Calu3 (cell line): ENCODE data around the gene HLA-E. TPM values are rescaled to one million over a fixed set of nuclear protein-coding genes. Genes with fewer than 3 reads are reported as not detected.

Experiments used
- Bru-seq: library from RNA; stranded (reverse); fragments of 400-500 nt; gene quantifications from one replicate; lab custom pipeline; 2021; lab: Mats Ljungman, UMichigan
- BruChase-seq, 2 experiments: library from RNA; stranded (reverse); fragments of 400-500 nt; gene quantifications; one replicate each; lab custom pipeline; 2021; lab: Mats Ljungman, UMichigan
- BruUV-seq: library from RNA; stranded (reverse); fragments of 400-500 nt; replicated peaks from 2 replicates; lab custom pipeline; 2021; lab: Mats Ljungman, UMichigan
- CTCF ChIA-PET: fragments of 300-600 bp; sonication (Branson Sonifier 250); formaldehyde crosslinking; loops from one replicate; lab custom pipeline; 2022; ENCODE audit warnings: antibody characterized with exemption; lab: Charles Lee
- DNase-seq: peaks from one replicate; pipeline ENCODE4 v3.0.0; 2022
- H3K27ac Mint-ChIP-seq: one replicate; pipeline ENCODE4 v1.8.0; 2022; ENCODE audit warnings: mixed read lengths; ENCODE audit not compliant: unreplicated experiment
- H3K27me3 Mint-ChIP-seq: one replicate; pipeline ENCODE4 v1.8.0; 2022; ENCODE audit warnings: mixed read lengths; ENCODE audit not compliant: unreplicated experiment
- H3K36me3 Mint-ChIP-seq: one replicate; pipeline ENCODE4 v1.8.0; 2022; ENCODE audit warnings: mild to moderate bottlenecking, moderate library complexity, mixed read lengths; ENCODE audit not compliant: insufficient read depth, unreplicated experiment
- H3K4me1 Mint-ChIP-seq: one replicate; pipeline ENCODE4 v1.8.0; 2022; ENCODE audit warnings: mild to moderate bottlenecking, low read depth, mixed read lengths; ENCODE audit not compliant: unreplicated experiment
- H3K4me3 Mint-ChIP-seq: one replicate; pipeline ENCODE4 v1.8.0; 2022; ENCODE audit warnings: mild to moderate bottlenecking, low read depth, moderate library complexity, mixed read lengths; ENCODE audit not compliant: unreplicated experiment
- H3K9me3 Mint-ChIP-seq: one replicate; pipeline ENCODE4 v1.8.0; 2022; ENCODE audit warnings: low read depth, mixed read lengths; ENCODE audit not compliant: unreplicated experiment
- intact Hi-C: fragments of 100-400 bp; cut with micrococcal nuclease; formaldehyde crosslinking; loops from one replicate; pipeline ENCODE4 v1.10.0; 2022; ENCODE audit not compliant: unreplicated experiment
- long read RNA-seq: library from polyadenylated mRNA; stranded (forward); transcript quantifications from one replicate; pipeline ENCODE4 v2.0.0, GENCODE V29; 2022
- total RNA-seq: library from RNA; stranded (reverse); gene quantifications from 2 replicates; pipeline ENCODE4 v1.2.3, GENCODE V29; 2022
- TF ChIP-seq, protein P1 (sequence below): fragments of 200-600 bp; IDR thresholded peaks from one replicate; pipeline ENCODE4 v1.8.0; 2022; ENCODE audit warnings: antibody characterized with exemption; ENCODE audit not compliant: unreplicated experiment

Gene HLA-E
- total RNA-seq (161 and 230 TPM in 2 replicates), Bru-seq, nascent RNA (percentile 96 among the genes with signal in this experiment), BruChase-seq, experiment 1, labeled RNA remaining after a 6-hour chase (percentile 99 among the genes with signal in this experiment), BruChase-seq, experiment 2, labeled RNA remaining after a 2-hour chase (percentile 96 among the genes with signal in this experiment)
- long read RNA-seq, transcript HLA-E-201 (8 exons, 2,601 nt), result major isoform, 402 of 489 reads
- long read RNA-seq, partial matches to known transcripts, result 27 of 489 reads
- long read RNA-seq, other reads (novel, unspliced or antisense), result 60 of 489 reads

DNA sequence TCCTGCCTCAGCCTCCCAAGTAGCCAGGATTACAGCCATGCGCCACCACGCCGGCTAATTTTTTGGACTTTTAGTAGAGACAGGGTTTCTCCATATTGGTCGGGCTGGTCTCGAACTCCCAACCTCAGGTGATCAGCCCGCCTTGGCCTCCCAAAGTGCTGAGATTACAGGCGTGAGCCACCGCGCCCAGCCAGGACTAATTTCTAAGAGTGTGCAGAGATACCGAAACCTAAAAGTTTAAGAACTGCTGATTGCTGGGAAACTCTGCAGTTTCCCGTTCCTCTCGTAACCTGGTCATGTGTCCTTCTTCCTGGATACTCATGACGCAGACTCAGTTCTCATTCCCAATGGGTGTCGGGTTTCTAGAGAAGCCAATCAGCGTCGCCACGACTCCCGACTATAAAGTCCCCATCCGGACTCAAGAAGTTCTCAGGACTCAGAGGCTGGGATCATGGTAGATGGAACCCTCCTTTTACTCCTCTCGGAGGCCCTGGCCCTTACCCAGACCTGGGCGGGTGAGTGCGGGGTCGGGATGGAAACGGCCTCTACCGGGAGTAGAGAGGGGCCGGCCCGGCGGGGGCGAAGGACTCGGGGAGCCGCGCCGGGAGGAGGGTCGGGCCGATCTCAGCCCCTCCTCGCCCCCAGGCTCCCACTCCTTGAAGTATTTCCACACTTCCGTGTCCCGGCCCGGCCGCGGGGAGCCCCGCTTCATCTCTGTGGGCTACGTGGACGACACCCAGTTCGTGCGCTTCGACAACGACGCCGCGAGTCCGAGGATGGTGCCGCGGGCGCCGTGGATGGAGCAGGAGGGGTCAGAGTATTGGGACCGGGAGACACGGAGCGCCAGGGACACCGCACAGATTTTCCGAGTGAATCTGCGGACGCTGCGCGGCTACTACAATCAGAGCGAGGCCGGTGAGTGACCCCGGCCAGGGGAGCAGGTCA lies at the start of gene HLA-E:
HLA-E (plus strand) TSS at position 429 of the 945 bp plus-strand sequence; CDS start at position 452, 23 bp downstream.
- Mint-ChIP-seq H3K4me1 (peaks cover 8% of the 10 kb centered on the region), H3K36me3 (peaks cover 46% of the 10 kb centered on the region), H3K27me3 (peaks cover 13% of the 10 kb centered on the region), H3K9me3 (no peaks in the 10 kb centered on the region), H3K4me3 (peak within 1 kb of the TSS; percentile 84), H3K27ac (peak within 1 kb of the TSS; percentile 97)
- TF ChIP-seq, protein P1, sequence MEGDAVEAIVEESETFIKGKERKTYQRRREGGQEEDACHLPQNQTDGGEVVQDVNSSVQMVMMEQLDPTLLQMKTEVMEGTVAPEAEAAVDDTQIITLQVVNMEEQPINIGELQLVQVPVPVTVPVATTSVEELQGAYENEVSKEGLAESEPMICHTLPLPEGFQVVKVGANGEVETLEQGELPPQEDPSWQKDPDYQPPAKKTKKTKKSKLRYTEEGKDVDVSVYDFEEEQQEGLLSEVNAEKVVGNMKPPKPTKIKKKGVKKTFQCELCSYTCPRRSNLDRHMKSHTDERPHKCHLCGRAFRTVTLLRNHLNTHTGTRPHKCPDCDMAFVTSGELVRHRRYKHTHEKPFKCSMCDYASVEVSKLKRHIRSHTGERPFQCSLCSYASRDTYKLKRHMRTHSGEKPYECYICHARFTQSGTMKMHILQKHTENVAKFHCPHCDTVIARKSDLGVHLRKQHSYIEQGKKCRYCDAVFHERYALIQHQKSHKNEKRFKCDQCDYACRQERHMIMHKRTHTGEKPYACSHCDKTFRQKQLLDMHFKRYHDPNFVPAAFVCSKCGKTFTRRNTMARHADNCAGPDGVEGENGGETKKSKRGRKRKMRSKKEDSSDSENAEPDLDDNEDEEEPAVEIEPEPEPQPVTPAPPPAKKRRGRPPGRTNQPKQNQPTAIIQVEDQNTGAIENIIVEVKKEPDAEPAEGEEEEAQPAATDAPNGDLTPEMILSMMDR, result no peak
- CTCF ChIA-PET, result interaction anchor here (0.6 to 0.9 kb wide), 2 partner anchors 43 to 138 kb away, joined by 4 to 5 read pairs; no protein-coding TSS in a partner anchor
- BruUV-seq, result TSS peak; percentile 44
- peak; percentile 93 for DNase-seq
- intact Hi-C loops, result loop anchor here (10.0 kb wide), 2 partner anchors 235 to 595 kb away; partner anchors contain the start of gene TUBB

GRCh38 chr6:30441171-30441570 lies 48.1 kb upstream of the HLA-E start:
- CTCF ChIA-PET, result no interaction called here
- Mint-ChIP-seq H3K27me3 (peaks cover 100% of the 10 kb centered on the region), H3K4me3 (no peak overlapping the region), H3K9me3 (no peaks in the 10 kb centered on the region), H3K36me3 (no peaks in the 10 kb centered on the region), H3K27ac (no peak overlapping the region), H3K4me1 (no peaks in the 10 kb centered on the region)
- intact Hi-C loops, result no loop called here
- TF ChIP-seq, protein P1, result no peak
- no TSS peak for BruUV-seq
- DNase-seq, result no peak

DNA sequence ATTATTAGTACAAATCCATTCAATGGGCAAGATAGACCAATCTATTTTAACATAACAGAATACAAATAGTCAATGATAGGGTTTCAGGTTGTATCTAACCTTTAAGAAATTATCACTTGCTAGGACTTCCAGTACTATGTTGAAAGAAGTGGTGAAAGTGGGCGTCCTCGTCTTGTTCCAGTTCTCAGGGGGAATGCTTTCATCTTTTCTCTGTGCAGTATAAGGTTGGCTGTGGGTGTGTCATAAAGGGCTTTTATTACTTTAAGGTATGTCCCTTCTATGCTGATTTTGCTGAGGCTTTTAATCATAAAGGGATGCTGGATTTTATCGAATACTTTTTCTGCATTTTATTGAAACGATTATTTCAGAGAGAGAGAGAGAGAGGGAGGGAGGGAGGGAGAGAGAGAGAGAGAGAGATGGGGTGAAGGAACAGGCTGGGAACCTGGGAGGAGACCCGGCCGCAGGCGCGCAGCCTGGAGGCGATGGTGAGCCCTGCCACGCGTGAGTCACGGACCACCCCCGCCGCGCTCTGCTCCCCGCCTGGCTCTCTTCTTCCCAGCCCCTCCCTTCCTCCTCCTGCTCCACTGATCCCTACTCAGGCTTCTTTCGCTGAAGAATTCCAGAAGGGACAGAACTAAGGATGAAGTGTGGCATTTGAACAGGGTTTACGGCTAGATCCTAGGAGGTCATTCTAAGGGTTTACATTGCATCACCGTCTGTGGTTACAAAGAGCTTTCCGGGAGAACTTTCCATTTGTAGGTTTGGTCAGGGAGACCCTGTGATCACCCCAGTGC lies 45.5 kb upstream of the HLA-E start:
- Mint-ChIP-seq H3K9me3 (no peaks in the 10 kb centered on the region), H3K4me1 (no peaks in the 10 kb centered on the region), H3K4me3 (no peak overlapping the region), H3K36me3 (no peaks in the 10 kb centered on the region), H3K27me3 (peaks cover 100% of the 10 kb centered on the region), H3K27ac (no peak overlapping the region)
- intact Hi-C loops, result no loop called here
- TF ChIP-seq, protein P1, result no peak
- DNase-seq, result peak; percentile 35
- CTCF ChIA-PET, result no interaction called here
- BruUV-seq, result no TSS peak

DNA sequence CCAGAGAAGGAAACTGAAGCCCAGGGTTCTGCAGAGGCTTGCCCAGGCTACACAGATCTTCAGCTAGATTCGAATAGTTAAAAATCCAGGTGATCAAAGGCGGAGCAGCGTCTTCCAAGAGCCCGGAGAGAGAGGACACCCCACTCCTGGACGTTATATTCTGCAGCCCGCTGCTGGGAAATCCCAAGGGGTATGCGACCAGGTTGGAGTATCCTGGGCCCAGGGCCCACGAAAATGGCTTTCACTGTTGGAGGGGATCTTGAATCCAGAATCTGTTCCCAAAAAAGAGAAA lies 44.9 kb upstream of the HLA-E start:
- CTCF ChIA-PET, result no interaction called here
- Mint-ChIP-seq H3K36me3 (no peaks in the 10 kb centered on the region), H3K27me3 (peaks cover 100% of the 10 kb centered on the region), H3K4me1 (no peaks in the 10 kb centered on the region), H3K9me3 (no peaks in the 10 kb centered on the region), H3K27ac (no peak overlapping the region), H3K4me3 (no peak overlapping the region)
- no peak for DNase-seq
- intact Hi-C loops, result no loop called here
- BruUV-seq, result no TSS peak
- TF ChIP-seq, protein P1, result no peak
